ENCODE results near the gene ADAM8. TPM values are rescaled to one million over a fixed set of nuclear protein-coding genes. Genes with fewer than 3 reads are reported as not detected.

Gene ADAM8
- polyA plus RNA-seq, 5 donors, result 2.0 to 4.4 (median 2.6) TPM

- peak; percentile 85 to 87 for DNase-seq
Measured at GRCh38 chr10:133309100-133309719, 32.5 kb upstream of the ADAM8 start.

DNA sequence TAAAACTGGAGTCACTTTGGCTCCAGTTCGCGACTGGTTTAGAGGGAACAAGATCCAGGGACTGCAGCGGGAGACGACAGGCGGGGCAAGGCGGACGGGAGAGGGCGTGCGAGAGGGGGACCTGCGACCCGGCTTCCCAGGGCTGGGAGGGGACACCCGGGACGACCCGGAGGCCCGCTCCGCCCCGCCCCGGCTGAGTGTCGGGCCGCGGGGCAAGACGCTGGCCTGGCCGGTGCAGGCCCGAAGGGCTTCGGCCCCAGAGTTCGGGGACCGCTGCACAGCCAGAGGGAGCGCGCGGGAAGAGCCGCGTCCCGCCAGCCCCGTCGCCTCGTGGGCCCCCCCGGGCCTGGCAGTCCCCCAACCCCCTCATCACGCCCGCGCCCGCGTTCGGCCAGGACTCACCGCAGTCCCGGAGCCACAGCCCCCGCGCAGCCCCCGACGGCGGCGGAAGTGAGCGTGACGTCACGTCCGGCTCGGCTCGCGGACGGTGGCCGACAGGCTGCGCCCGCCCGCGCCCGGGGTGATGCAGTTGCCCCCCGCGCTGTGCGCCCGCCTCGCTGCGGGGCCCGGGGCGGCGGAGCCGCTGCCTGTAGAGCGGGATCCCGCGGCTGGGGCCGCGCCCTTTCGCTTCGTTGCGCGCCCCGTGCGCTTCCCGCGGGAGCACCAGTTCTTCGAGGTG, 31.9 kb upstream of the ADAM8 start, which contains the start of the genes TUBGCP2 and ZNF511:
TSS of gene TUBGCP2 (minus strand) at position 452 of the 679 bp plus-strand sequence. CDS start 5,931 bp downstream, outside the sequence.
TSS of gene ZNF511 (plus strand) at position 494 of the 679 bp plus-strand sequence. CDS start at position 524, 30 bp downstream.
- DNase-seq, result peak; percentile 86 to 87

GRCh38 chr10:133307776-133308420, 31.2 kb upstream of the ADAM8 start:
- peak; percentile 50 to 59 for DNase-seq

- no peak for DNase-seq
Measured at GRCh38 chr10:133306941-133307379, 30.3 kb upstream of the ADAM8 start.

DNA sequence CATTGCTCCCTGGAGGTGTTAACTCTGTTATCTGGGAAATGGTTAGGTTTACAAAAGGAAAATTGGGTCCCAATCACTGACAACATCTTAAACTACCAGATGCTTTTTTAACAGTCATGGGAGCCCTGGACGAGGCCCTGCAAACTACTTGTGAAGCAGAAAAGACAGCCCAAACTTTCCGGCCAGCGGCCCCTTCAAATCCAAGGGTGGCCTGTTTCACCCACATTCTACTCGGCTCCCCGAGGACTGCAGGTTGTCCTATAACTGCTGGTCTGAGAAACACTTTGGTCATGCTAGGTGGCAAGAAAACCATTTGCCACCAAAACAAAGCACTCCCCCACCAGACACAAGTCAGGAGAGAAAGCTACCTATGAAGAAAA, 29.4 kb upstream of the ADAM8 start:
- DNase-seq, result no peak

GRCh38 chr10:133303206-133303605, 26.5 kb upstream of the ADAM8 start:
- no peak for DNase-seq

DNA sequence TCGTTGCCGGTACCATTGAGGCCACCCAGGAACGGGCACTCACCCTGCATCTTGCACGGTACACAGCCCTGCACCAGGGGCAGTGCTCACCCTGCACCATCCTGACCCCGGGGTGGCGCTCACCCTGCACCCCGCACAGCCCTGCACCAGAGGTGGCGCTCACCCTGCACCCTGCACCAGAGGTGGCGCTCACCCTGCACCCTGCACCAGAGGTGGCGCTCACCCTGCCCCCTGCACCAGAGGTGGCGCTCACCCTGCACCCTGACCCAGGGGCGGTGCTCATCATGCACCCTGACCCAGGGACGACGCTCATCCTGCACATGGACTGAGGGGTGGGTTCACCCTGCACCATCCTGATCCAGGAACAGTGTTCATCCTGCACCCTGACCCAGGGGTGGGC, 25.6 kb upstream of the ADAM8 start:
- no peak for DNase-seq

GRCh38 chr10:133299738-133300137, 23.1 kb upstream of the ADAM8 start:
- no peak for DNase-seq

DNA sequence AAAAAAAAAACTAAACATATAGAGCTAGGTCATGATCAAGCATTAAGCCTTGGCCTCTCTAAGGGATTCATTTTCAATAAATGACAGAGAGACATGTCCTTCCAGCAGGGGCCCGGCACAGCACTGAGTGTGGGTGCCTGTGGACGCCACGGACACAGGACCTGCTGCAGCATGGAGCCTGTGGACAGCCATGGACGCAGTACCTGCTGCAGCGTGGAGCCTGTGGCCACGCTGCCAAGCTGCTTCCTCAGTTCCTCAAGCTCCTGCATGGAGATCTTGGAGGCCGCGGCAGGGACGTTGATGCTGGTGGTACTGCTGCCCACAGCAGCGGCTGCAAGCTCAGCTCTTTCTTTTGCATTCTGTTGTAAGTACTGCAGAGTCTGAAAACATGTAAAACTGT, 22.6 kb upstream of the ADAM8 start:
- no peak for DNase-seq

DNA sequence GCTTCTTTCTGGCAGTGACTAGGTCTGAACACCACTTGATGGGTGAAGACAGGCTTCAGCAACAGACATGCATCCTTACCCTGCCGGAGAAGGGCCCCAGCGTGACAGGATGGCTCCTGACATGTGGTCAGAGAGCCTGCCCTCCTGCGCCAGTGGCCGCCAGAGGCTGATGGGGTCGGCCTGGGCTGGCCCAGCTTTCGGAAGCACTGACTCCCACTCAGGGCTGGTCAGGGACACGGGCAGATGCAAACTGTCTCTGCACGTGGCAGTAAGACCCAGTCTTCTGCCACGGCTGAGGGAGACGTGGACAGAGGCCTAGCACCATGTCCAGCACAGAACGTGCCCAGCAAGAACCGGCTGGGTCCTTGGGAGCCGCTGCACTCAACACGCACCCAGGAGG, 21.8 kb upstream of the ADAM8 start:
- DNase-seq, result no peak

DNA sequence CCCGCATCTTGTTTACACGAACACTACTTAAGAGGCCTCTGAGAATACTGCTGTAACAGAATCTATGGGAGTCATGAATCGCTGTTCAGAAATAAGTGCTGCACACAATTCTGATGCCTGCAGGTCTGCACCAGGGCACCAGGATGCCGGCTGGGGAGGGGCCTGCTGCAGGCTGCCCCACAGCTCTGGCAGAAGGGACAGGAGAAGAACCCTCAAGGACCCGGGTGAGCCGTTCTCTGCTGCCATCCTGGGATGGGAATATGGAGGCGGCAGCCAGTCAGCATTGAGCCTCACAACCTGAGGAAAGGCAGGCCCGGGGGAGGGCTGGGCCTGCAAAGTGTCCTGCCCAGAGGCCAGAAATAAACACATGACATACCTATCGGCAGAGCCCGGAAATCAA, 20.8 kb upstream of the ADAM8 start:
- no peak for DNase-seq

- no peak for DNase-seq
Measured at GRCh38 chr10:133295426-133296320, 19.0 kb upstream of the ADAM8 start.

- DNase-seq, result no peak
Measured at GRCh38 chr10:133294189-133294588, 17.5 kb upstream of the ADAM8 start.

DNA sequence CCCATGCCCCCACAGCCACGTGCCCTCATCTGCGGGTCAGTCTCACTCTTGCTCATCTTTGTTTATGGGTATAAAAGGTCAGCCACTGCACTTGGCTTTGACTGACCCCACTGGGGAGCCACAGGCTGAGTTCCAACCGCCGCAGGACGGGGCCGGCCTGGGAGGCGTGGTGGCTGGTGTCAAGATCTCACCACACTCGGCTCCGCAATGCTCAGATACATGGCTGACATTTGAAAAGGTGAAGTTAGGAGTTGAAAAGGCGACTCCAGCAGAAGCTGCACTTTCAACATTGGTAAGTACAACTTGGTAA, 17.1 kb upstream of the ADAM8 start:
- no peak for DNase-seq

DNA sequence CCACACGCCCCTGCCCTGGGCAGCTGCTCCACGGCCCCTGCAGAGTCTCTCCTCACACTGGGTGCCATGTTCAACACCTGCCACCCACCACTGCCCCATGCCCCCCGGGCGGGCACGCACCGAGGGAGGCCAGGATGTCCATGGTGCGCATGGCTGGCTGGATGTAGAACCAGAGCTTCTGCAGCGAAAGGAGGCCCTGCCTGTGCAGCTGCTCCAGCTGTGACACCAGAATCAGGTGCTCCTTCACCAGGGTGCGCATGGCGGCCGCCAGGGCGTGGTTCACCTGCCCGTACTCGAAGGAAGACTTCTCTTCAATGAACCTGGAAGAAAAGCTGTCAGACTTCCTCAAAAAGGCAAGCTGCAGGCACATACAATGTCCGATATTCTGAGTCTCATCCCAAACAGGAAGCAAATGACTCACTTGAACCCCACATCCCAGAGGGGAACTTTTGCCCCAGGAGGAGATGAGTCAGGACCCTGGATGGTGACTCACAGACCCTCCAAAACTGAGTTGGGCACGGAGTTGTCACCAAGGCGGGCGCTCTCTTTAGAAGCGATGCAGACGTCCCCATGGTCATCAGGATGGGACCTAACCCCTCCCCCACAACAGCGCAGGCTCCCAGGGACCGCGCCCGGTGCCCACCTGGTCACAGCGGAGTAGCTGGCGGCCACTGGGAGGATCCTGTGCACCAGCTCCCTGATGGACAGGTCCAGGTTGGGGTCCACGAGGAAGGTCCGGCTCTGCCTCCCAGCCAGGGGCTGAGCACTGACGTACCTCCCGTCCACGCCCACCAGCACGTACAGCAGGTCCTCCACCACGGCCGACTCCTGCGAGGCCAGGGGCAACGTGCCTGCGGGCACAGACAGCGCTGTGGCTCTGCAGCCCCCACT, 16.5 kb upstream of the ADAM8 start:
- no peak for DNase-seq

DNA sequence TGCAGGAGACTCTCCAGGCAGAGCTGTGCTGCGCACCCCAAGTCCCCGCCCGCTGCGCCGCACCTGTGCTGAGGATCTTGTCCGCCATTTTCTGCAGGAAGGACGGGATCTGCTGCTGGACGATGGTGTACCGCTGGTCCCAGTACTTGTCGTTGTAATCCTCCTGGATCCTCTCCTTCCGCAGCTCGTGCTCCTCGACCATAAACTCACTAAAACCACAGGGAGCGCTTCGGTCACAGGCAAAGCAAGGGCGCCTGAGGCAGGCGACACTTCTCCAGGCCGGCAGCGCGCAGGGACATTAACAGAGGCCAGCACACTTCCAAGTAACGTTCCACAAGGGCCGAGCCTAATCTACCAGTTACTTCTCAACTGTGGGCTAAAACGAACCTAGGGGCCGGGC, 13.1 kb upstream of the ADAM8 start:
- DNase-seq, result no peak

GRCh38 chr10:133287832-133288500, 11.3 kb upstream of the ADAM8 start:
- no peak for DNase-seq

DNA sequence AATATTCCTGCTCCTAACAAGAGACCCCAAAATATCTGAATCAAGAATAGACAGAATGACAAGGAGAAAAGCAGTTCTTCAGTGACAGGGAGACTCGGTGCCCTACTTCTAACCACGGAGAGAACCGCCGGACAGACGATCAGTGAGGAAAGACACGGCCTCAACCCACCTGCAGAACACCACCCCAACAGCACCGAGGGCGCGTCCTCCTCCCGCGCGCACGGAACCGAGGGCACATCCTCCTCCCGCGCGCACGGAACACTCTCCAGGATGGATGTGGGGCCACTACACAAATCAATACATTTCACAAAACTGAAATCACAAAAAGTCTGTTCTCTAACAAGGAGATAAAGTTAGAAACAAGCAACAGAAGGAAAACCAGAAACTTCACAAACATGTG, 9.7 kb upstream of the ADAM8 start:
- DNase-seq, result no peak

DNA sequence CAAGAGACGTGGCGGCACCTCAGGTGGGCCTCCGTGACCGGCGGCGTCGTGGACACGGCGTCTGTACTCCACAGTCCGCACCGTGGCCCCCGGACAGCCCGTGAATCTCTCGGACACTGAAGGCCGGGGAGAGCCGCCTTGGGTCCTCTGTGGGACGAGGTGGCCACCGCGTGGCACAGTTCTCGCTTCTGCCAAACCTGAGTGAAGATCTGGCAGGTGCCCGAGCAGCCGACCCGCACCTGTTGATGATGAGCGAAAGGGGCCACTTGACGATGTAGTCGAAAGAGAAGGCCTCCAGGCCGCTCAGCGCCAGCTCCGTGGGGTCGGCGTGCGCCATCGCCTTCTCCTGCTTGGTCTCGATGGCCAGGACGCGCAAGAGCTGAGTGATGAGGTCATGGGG, 8.5 kb upstream of the ADAM8 start:
- DNase-seq, result no peak

GRCh38 chr10:133283931-133284330, 7.3 kb upstream of the ADAM8 start:
- no peak for DNase-seq
